Natural killer cell (primary cell): ENCODE measurements around the gene OR2B2. TPM values are rescaled to one million over a fixed set of nuclear protein-coding genes. Genes with fewer than 3 reads are reported as not detected.

ENCODE experiments used
- ATAC-seq, 3 donors: fragments of 150-1000 bp in 2 of 3; fragments of 200-7000 bp in 1 of 3; cut with Tn5 transposase; 1 replicate in 1 of 3; 2 replicates in 2 of 3; pipeline ENCODE4 v1.10.0; 2021; ENCODE audit warnings: mild to moderate bottlenecking in 2 of 3, moderate library complexity in 2 of 3
- DNase-seq, 2 donors: peaks; one replicate each; pipeline versions ENCODE4 v3.0.0 to v3.0.0-alpha.2; 2013 to 2021; ENCODE audit warnings: mixed read lengths in 1 of 2
- H3K27ac ChIP-seq: one replicate; pipeline ENCODE4 v1.5.1; 2013; ENCODE audit warnings: mild to moderate bottlenecking, low read length
- H3K27me3 ChIP-seq: one replicate; pipeline ENCODE4 v1.6.1; 2013; ENCODE audit warnings: low read length; ENCODE audit not compliant: control insufficient read depth, insufficient read depth
- H3K36me3 ChIP-seq: one replicate; pipeline ENCODE4 v1.6.1; 2013; ENCODE audit warnings: low read length; ENCODE audit not compliant: control insufficient read depth, insufficient read depth
- H3K4me1 ChIP-seq: one replicate; pipeline ENCODE4 v1.6.1; 2013; ENCODE audit warnings: low read length; ENCODE audit not compliant: control insufficient read depth, insufficient read depth
- H3K4me3 ChIP-seq: one replicate; pipeline ENCODE4 v1.5.1; 2013; ENCODE audit warnings: low read length
- H3K9me3 ChIP-seq: one replicate; pipeline ENCODE4 v1.6.1; 2013; ENCODE audit warnings: low read length; ENCODE audit not compliant: control insufficient read depth, insufficient read depth
- H3K27ac Mint-ChIP-seq, 2 donors: one replicate each; pipeline ENCODE4 v1.8.0; 2022; ENCODE audit warnings: mild to moderate bottlenecking in 2 of 2, mixed read lengths in 2 of 2, moderate library complexity in 1 of 2
- H3K27me3 Mint-ChIP-seq, 2 donors: one replicate each; pipeline ENCODE4 v1.8.0; 2022; ENCODE audit warnings: low read depth in 2 of 2, mixed read lengths in 2 of 2
- H3K36me3 Mint-ChIP-seq: one replicate; pipeline ENCODE4 v1.8.0; 2022; ENCODE audit warnings: mixed read lengths
- H3K4me1 Mint-ChIP-seq, 2 donors: one replicate each; pipeline ENCODE4 v1.8.0; 2022; ENCODE audit warnings: mixed read lengths in 2 of 2
- H3K4me3 Mint-ChIP-seq: one replicate; pipeline ENCODE4 v1.8.0; 2022; ENCODE audit warnings: mild to moderate bottlenecking, moderate library complexity, mixed read lengths
- H3K9me3 Mint-ChIP-seq, 2 donors: one replicate each; pipeline ENCODE4 v1.8.0; 2022; ENCODE audit warnings: mixed read lengths in 2 of 2
- CTCF ChIP-seq: fragments of 200-600 bp; IDR thresholded peaks from one replicate; pipeline ENCODE4 v1.8.0; 2022; ENCODE audit warnings: antibody characterized with exemption
- WGBS: methylation state at CpG from one replicate; pipeline ENCODE4 v1.1.7; 2013; ENCODE audit warnings: missing lambda C conversion rate; ENCODE audit not compliant: insufficient coverage; 5-methylcytosine and 5-hydroxymethylcytosine counted together
- intact Hi-C: fragments of 100-400 bp; cut with micrococcal nuclease; formaldehyde crosslinking; loops from one replicate; pipeline ENCODE4 v1.14.2; 2022
- total RNA-seq, 4 donors: library from RNA; stranded (reverse); fragments of 120-200 nt in 1 of 4; gene quantifications; one replicate each; pipeline versions ENCODE4 v1.2.3 to v1.2.4, GENCODE V29; 2013 to 2022

Gene OR2B2
- total RNA-seq, 3 donors from 2014 or later (not counting 1 experiment from before 2014, with no cell fraction given): not detected

- intact Hi-C loops: no loop called here
- Histone ChIP-seq H3K9me3 (no peaks in the 10 kb centered on the region), H3K36me3 (no peaks in the 10 kb centered on the region), H3K27ac (no peak overlapping the region), H3K27me3 (no peaks in the 10 kb centered on the region), H3K4me1 (no peaks in the 10 kb centered on the region), H3K4me3 (no peak overlapping the region)
- WGBS: 95% methylated on average over 5 of the region's 5 CpGs
- DNase-seq: no peak
- Mint-ChIP-seq H3K4me3 (no peak overlapping the region), H3K36me3 (no peaks in the 10 kb centered on the region), H3K27me3 (no peaks in the 10 kb centered on the region), H3K27ac (no peak overlapping the region), H3K9me3 (no peaks in the 10 kb centered on the region), H3K4me1 (no peaks in the 10 kb centered on the region)
- no peak for ATAC-seq
- no peak for TF ChIP-seq CTCF
Measured at GRCh38 chr6:27882624-27883023, 29.6 kb downstream of the OR2B2 start.

DNA sequence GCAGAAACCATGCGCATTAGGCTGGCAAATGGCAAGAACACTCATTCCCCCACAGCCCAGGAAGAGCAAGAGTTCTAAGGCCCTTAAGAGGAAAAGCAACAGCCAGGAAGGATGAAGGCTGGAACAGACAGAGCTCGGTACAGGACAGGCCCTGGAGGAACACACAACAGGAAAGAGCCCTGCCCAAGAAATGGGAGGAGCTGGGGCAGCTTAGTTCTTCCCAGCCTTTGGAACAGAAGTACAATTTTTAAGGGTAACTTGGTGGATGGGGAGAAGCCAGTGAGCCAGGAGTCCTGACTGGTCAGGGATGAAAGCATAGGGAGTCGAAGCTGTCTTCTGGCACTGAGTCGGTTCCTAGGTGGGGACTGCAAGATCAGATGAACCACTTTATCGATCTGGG, 32.4 kb downstream of the OR2B2 start:
- no peak overlapping the region for H3K27ac ChIP-seq
- 94% methylated on average over 5 of the region's 5 CpGs for WGBS
- ATAC-seq: no peak
- Mint-ChIP-seq H3K27me3 (no peaks in the 10 kb centered on the region), H3K27ac (no peak overlapping the region), H3K36me3 (no peaks in the 10 kb centered on the region), H3K4me1 (no peaks in the 10 kb centered on the region), H3K4me3 (no peak overlapping the region), H3K9me3 (no peaks in the 10 kb centered on the region)
- H3K27me3 ChIP-seq: no peaks in the 10 kb centered on the region
- intact Hi-C loops: no loop called here
- no peaks in the 10 kb centered on the region for H3K9me3 ChIP-seq
- DNase-seq: no peak
- no peaks in the 10 kb centered on the region for H3K36me3 ChIP-seq
- H3K4me1 ChIP-seq: no peaks in the 10 kb centered on the region
- no peak for TF ChIP-seq CTCF
- no peak overlapping the region for H3K4me3 ChIP-seq

DNA sequence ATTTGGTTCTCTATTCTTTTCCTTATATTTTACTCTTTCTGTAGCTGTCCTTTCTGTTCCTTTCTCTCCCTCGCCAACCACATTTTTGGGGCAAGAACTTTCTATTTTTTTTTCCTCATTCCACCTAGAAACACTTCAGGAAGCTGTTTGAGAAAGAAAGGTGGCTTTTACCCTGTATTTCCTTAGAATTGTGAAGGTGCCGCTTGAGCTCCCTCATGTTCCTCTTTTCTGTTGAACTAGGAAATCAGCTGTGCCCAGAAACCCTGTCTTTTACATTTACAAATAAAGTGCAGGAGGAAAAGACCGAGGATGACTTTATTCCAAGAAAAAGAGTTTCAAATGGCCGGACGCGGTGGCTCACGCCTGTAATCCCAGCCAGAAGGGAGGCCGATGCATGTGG, 38.2 kb downstream of the OR2B2 start:
- intact Hi-C loops: loop anchor here (5.0 kb wide), 1 partner anchor 727 kb away; a partner anchor contains a TSS
- TF ChIP-seq CTCF: no peak
- H3K4me3 Mint-ChIP-seq: peak overlapping the region; percentile 99
- H3K36me3 Mint-ChIP-seq: no peaks in the 10 kb centered on the region
- Histone ChIP-seq H3K4me1 (peaks cover 27% of the 10 kb centered on the region), H3K36me3 (no peaks in the 10 kb centered on the region), H3K9me3 (no peaks in the 10 kb centered on the region), H3K27ac (peak overlapping the region; percentile 95), H3K4me3 (peak overlapping the region; percentile 68), H3K27me3 (no peaks in the 10 kb centered on the region)
- WGBS: 36% methylated on average over 8 of the region's 8 CpGs
- peaks cover 36 to 39% of the 10 kb centered on the region in 2 donors for H3K4me1 Mint-ChIP-seq
- H3K27ac Mint-ChIP-seq: peak overlapping the region; percentile 100
- ATAC-seq: no peak
- no peaks in the 10 kb centered on the region for H3K9me3 Mint-ChIP-seq
- no peak for DNase-seq
- H3K27me3 Mint-ChIP-seq: no peaks in the 10 kb centered on the region
